Panc1 (cell line): Measurements from ENCODE around the gene TRERF1. TPM values are rescaled to one million over a fixed set of nuclear protein-coding genes. Genes with fewer than 3 reads are reported as not detected.
"Not testable (repeated sequence)": the region's sequence is repeated elsewhere in the genome, so short reads cannot be mapped to it uniquely, and the experiment has no call there.

Experiments
- ATAC-seq: fragments of 200-7000 bp; cut with Tn5 transposase; 2 replicates; pipeline ENCODE4 v1.9.1; 2020; ENCODE audit warnings: mild to moderate bottlenecking, moderate library complexity
- BruUV-seq: library from RNA; stranded (reverse); fragments of 400-500 nt; replicated peaks from 2 replicates; lab custom pipeline; 2021; lab: Mats Ljungman, UMichigan
- CTCF ChIA-PET: fragments of 300-600 bp; sonication (Branson Sonifier 250); formaldehyde crosslinking; loops from one replicate; lab custom pipeline; 2022; ENCODE audit warnings: antibody characterized with exemption; lab: Charles Lee
- POLR2A ChIA-PET: fragments of 300-600 bp; sonication (Branson Sonifier 250); formaldehyde crosslinking; loops from one replicate; lab custom pipeline; 2022; ENCODE audit warnings: antibody characterized with exemption; lab: Charles Lee
- DNase-seq: peaks from one replicate; pipeline ENCODE4 v3.0.0-alpha.2; 2010; ENCODE audit warnings: low read depth, low spot score
- H3K27ac ChIP-seq: 2 replicates; pipeline ENCODE4 v1.5.1; 2011; ENCODE audit warnings: mild to moderate bottlenecking, low read length, inconsistent platforms
- H3K27me3 ChIP-seq: fragments of 200-500 bp; sonication (Bioruptor generic); 2 replicates; pipeline ENCODE4 v1.6.0; 2014; ENCODE audit warnings: low read length, inconsistent platforms; ENCODE audit not compliant: control insufficient read depth, insufficient read depth
- H3K36me3 ChIP-seq: fragments of 200-500 bp; sonication (Bioruptor generic); 2 replicates; pipeline ENCODE4 v1.5.1; 2014; ENCODE audit warnings: inconsistent platforms, mild to moderate bottlenecking, low read length, moderate library complexity; ENCODE audit not compliant: control insufficient read depth, insufficient read depth
- H3K4me1 ChIP-seq: 2 replicates; pipeline ENCODE4 v1.5.1; 2011; ENCODE audit warnings: inconsistent platforms, mild to moderate bottlenecking, low read length, moderate library complexity; ENCODE audit not compliant: control insufficient read depth, insufficient read depth
- H3K4me3 ChIP-seq, 2 experiments: 2 replicates each; pipeline ENCODE4 v1.5.1; 2011 to 2012; ENCODE audit warnings: low read depth in 2 of 2, low read length in 2 of 2, mild to moderate bottlenecking in 2 of 2, inconsistent platforms in 1 of 2, moderate library complexity in 1 of 2
- H3K9me3 ChIP-seq: fragments of 200-500 bp; sonication (Bioruptor generic); 2 replicates; pipeline ENCODE4 v1.5.1; 2014; ENCODE audit warnings: low read depth, mild to moderate bottlenecking, inconsistent platforms, low read length, moderate library complexity; ENCODE audit not compliant: control insufficient read depth, insufficient read depth
- POLR2AphosphoS5 ChIP-seq: IDR thresholded peaks from 2 replicates; pipeline ENCODE4 v1.6.1; 2012; ENCODE audit warnings: mild to moderate bottlenecking, low read depth, low read length, moderate library complexity
- SIN3A ChIP-seq: IDR thresholded peaks from 2 replicates; pipeline ENCODE4 v1.6.1; 2012; ENCODE audit warnings: low read depth, mild to moderate bottlenecking, low read length, moderate library complexity, borderline replicate concordance; ENCODE audit not compliant: insufficient read depth
- TCF7L2 ChIP-seq: IDR thresholded peaks from 2 replicates; pipeline ENCODE4 v1.6.1; 2011; ENCODE audit warnings: mild to moderate bottlenecking, low read depth, low read length, inconsistent platforms
- in situ Hi-C: cut with HindIII; loops from 2 replicates; pipeline ENCODE4 v1.10.0; 2016; ENCODE audit warnings: low sequenced_read_pairs, low pct_unique_long_range_greater_than_20kb
- intact Hi-C: fragments of 100-400 bp; cut with micrococcal nuclease; formaldehyde crosslinking; loops from one replicate; pipeline ENCODE4 v1.10.0; 2022; ENCODE audit not compliant: unreplicated experiment
- total RNA-seq: library from RNA; stranded (reverse); gene quantifications from one replicate; pipeline ENCODE4 v1.2.1, GENCODE V29; 2021; ENCODE audit not compliant: unreplicated experiment
- TF ChIP-seq, protein P1 (sequence below): fragments of 450-650 bp; IDR thresholded peaks from 2 replicates; pipeline ENCODE4 v1.5.1; 2017; ENCODE audit warnings: mild to moderate bottlenecking
- TF ChIP-seq, protein P2 (sequence below), 2 experiments: IDR thresholded peaks; 2 replicates each; pipeline ENCODE4 v1.6.1; 2011 to 2012; ENCODE audit warnings: low read depth in 2 of 2, control low read depth in 1 of 2, low read length in 1 of 2, mild to moderate bottlenecking in 1 of 2, moderate library complexity in 1 of 2; ENCODE audit not compliant: insufficient read depth in 1 of 2

TRERF1 gene
- total RNA-seq, 1 experiment from 2014 or later: 30.6 TPM

DNA sequence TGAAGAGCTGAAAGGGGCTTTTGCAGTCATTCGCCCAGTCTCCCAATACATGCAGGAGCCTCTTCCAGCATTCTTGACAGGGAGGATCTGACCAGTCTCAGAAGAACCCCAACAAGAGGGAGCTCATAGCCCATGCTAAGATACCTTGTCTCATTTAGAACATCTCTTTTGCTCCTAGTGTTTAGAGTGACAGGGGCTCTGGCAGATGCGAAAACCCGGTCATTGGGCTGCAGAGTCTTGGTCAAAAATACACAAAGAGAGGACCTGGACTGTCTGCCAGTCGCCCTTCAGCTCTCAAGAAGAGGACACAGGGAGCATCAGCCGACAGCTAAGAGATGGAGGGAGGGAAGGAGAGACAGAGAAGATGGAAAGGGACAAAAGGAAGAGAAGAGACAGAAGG lies 257.7 kb downstream of the TRERF1 start:
- Histone ChIP-seq H3K36me3 (no peaks in the 10 kb centered on the region), H3K27ac (no peak overlapping the region), H3K4me3 (no peak overlapping the region), H3K27me3 (no peaks in the 10 kb centered on the region), H3K4me1 (peaks cover 4% of the 10 kb centered on the region; the same call in 1 of the 2 replicates), H3K9me3 (no peaks in the 10 kb centered on the region)
- CTCF ChIA-PET: interaction anchor here (0.6 kb wide), 1 partner anchor 55 kb away, joined by 3 read pairs; no protein-coding TSS in a partner anchor
- DNase-seq (no peak), ATAC-seq (no peak)
- in situ Hi-C loops: no loop called here
- POLR2A ChIA-PET: no interaction called here
- intact Hi-C loops: no loop called here
- BruUV-seq: no TSS peak
- TF ChIP-seq SIN3A: no peak
- TF ChIP-seq TCF7L2: no peak
- no peak for TF ChIP-seq POLR2AphosphoS5
- TF ChIP-seq, protein P1, sequence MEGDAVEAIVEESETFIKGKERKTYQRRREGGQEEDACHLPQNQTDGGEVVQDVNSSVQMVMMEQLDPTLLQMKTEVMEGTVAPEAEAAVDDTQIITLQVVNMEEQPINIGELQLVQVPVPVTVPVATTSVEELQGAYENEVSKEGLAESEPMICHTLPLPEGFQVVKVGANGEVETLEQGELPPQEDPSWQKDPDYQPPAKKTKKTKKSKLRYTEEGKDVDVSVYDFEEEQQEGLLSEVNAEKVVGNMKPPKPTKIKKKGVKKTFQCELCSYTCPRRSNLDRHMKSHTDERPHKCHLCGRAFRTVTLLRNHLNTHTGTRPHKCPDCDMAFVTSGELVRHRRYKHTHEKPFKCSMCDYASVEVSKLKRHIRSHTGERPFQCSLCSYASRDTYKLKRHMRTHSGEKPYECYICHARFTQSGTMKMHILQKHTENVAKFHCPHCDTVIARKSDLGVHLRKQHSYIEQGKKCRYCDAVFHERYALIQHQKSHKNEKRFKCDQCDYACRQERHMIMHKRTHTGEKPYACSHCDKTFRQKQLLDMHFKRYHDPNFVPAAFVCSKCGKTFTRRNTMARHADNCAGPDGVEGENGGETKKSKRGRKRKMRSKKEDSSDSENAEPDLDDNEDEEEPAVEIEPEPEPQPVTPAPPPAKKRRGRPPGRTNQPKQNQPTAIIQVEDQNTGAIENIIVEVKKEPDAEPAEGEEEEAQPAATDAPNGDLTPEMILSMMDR: no peak
- TF ChIP-seq, protein P2, sequence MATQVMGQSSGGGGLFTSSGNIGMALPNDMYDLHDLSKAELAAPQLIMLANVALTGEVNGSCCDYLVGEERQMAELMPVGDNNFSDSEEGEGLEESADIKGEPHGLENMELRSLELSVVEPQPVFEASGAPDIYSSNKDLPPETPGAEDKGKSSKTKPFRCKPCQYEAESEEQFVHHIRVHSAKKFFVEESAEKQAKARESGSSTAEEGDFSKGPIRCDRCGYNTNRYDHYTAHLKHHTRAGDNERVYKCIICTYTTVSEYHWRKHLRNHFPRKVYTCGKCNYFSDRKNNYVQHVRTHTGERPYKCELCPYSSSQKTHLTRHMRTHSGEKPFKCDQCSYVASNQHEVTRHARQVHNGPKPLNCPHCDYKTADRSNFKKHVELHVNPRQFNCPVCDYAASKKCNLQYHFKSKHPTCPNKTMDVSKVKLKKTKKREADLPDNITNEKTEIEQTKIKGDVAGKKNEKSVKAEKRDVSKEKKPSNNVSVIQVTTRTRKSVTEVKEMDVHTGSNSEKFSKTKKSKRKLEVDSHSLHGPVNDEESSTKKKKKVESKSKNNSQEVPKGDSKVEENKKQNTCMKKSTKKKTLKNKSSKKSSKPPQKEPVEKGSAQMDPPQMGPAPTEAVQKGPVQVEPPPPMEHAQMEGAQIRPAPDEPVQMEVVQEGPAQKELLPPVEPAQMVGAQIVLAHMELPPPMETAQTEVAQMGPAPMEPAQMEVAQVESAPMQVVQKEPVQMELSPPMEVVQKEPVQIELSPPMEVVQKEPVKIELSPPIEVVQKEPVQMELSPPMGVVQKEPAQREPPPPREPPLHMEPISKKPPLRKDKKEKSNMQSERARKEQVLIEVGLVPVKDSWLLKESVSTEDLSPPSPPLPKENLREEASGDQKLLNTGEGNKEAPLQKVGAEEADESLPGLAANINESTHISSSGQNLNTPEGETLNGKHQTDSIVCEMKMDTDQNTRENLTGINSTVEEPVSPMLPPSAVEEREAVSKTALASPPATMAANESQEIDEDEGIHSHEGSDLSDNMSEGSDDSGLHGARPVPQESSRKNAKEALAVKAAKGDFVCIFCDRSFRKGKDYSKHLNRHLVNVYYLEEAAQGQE (IDR thresholded peaks at IDR 0.05; ENCODE audit: insufficient read depth in 1 of 2, low read depth in 2 of 2, low read length in 1 of 2): no peak

DNA sequence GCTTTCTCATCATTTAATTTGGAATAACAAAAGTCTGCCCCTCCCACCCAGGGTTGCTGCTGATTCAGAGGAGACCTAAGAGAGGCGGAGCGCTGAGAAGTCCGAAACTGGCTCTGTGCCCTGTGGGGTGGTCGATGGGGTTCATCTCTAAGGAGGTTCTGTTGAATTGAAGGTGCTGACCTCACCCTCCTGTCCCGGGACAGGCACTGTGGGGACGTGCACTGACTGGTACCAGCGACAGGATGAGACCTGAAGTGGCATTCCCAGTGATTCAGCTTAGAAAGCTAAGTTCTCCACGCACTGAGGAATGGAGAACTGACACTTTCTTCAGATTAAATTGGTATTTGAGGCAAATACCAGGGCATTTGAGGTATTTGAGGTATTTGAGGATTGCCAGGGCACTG lies 258.2 kb downstream of the TRERF1 start:
- peak; percentile 18; the same call in 1 of the 2 replicates for ATAC-seq
- ChIA-PET CTCF (no interaction called here), POLR2A (no interaction called here)
- TF ChIP-seq POLR2AphosphoS5: no peak
- TF ChIP-seq, protein P2 (IDR thresholded peaks at IDR 0.05; ENCODE audit: insufficient read depth in 1 of 2, low read depth in 2 of 2, low read length in 1 of 2): no peak
- TF ChIP-seq, protein P1: no peak
- TF ChIP-seq TCF7L2: no peak
- no peak for TF ChIP-seq SIN3A
- no peaks in the 10 kb centered on the region for H3K27me3 ChIP-seq
- BruUV-seq: no TSS peak
- H3K4me1 ChIP-seq: peaks cover 4% of the 10 kb centered on the region; the same call in 1 of the 2 replicates
- 0 out of 2 replicates have a peak overlapping the region, but pooled peaks have one; percentile 25 for H3K27ac ChIP-seq
- intact Hi-C loops (no loop called here), in situ Hi-C loops (no loop called here)
- DNase-seq: no peak
- H3K4me3 ChIP-seq: no peak overlapping the region
- H3K36me3 ChIP-seq: no peaks in the 10 kb centered on the region
- H3K9me3 ChIP-seq: no peaks in the 10 kb centered on the region

DNA sequence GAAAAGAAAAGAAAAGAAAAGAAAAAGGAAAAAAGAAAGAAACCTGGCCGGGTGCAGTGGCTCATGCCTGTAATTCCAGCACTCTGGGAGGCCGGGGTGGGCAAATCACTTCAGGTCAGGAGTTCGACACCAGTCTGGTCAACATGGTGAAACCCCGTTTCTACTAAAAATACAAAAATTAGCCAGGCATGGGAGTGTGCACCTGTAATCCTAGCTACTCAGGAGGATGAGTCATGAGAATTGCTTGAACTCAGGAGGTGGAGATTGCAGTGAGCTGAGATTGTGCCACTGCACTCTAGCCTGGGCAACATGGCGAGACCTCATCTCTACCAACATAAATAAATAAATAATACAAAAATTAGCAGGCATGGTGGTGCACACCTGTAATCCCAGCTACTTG lies 259.3 kb downstream of the TRERF1 start:
- H3K27me3 ChIP-seq, H3K4me3 ChIP-seq, POLR2A ChIA-PET, ATAC-seq, H3K9me3 ChIP-seq, H3K4me1 ChIP-seq, in situ Hi-C loops, DNase-seq, H3K27ac ChIP-seq, CTCF ChIA-PET, intact Hi-C loops, BruUV-seq, H3K36me3 ChIP-seq: not testable (repeated sequence)
